Measurements from ENCODE around the gene FRMD1. TPM values are rescaled to one million over a fixed set of nuclear protein-coding genes. Genes with fewer than 3 reads are reported as not detected.

Gene FRMD1
- total and polyA plus RNA-seq, 2 of the 8 experiments (the other 6 are each of a cell fraction or from before 2014, with no cell fraction given), result 0.36 TPM; not detected in 1

- ChIA-PET CTCF (ENCODE audit: partially characterized antibody) (interaction anchor here (1.1 to 2.1 kb wide), 4 partner anchors 9 to 113 kb away, joined by 3 to 7 read pairs (median 4); no protein-coding TSS in a partner anchor), POLR2A (ENCODE audit: partially characterized antibody) (no interaction called here)
- Histone ChIP-seq H3K23ac (ENCODE audit: insufficient read length) (no peak overlapping the region), H3K9ac (replicated peaks in 1 of 4; ENCODE audit: extremely low read depth in 1 of 4, low read depth in 3 of 4, low read length in 3 of 4) (no peak overlapping the region), H4K8ac (ENCODE audit: extremely low read depth, insufficient read depth, low read length) (no peak overlapping the region), H3K27ac (ENCODE audit: low read depth, low read length) (no peak overlapping the region), H2BK15ac (ENCODE audit: low read length) (no peak overlapping the region), H3K4me3 (ENCODE audit: extremely low read depth in 1 of 4, insufficient read depth in 2 of 4, low read depth in 3 of 4, low read length in 4 of 4) (no peak overlapping the region), H2BK5ac (ENCODE audit: low read depth, low read length) (no peak overlapping the region), H3K27me3 (replicated peaks in 1 of 4; ENCODE audit: control insufficient read depth in 3 of 4, extremely low read depth in 1 of 4, insufficient read depth in 3 of 4, low read length in 3 of 4) (no peaks in the 10 kb centered on the region), H2AFZ (ENCODE audit: low read length) (no peak overlapping the region), H3K36me3 (ENCODE audit: control insufficient read depth in 2 of 4, insufficient read depth in 4 of 4, low read length in 3 of 4) (no peaks in the 10 kb centered on the region), H3K14ac (ENCODE audit: insufficient read length) (no peak overlapping the region), H4K5ac (ENCODE audit: insufficient read length, low read depth, low read length) (no peak overlapping the region), H4K20me1 (replicated peaks in 1 of 2; ENCODE audit: control insufficient read depth in 1 of 2, insufficient read depth in 2 of 2, low read length in 2 of 2) (no peaks in the 10 kb centered on the region), H3K23me2 (ENCODE audit: low read depth, low read length) (peaks cover 2% of the 10 kb centered on the region), H2AK5ac (ENCODE audit: low read depth, low read length) (no peak overlapping the region), H3K9me3 (ENCODE audit: insufficient read depth in 2 of 2, low read depth in 1 of 2, low read length in 1 of 2) (no peaks in the 10 kb centered on the region), H2BK12ac (ENCODE audit: low read depth, low read length) (no peak overlapping the region), H3K4me2 (ENCODE audit: insufficient read depth in 1 of 2, low read depth in 2 of 2, low read length in 2 of 2) (no peak overlapping the region), H3K79me1 (ENCODE audit: low read depth, low read length) (no peaks in the 10 kb centered on the region), H3K79me2 (ENCODE audit: control insufficient read depth in 1 of 2, insufficient read depth in 2 of 2, low read length in 2 of 2) (no peaks in the 10 kb centered on the region), H2BK20ac (ENCODE audit: low read length) (no peak overlapping the region), H2BK120ac (replicated peaks; ENCODE audit: low read depth, low read length) (no peak overlapping the region), H3K4ac (replicated peaks; ENCODE audit: insufficient read length, low read depth, low read length) (no peak overlapping the region), H4K91ac (replicated peaks; ENCODE audit: insufficient read length, low read length) (no peak overlapping the region), H3K18ac (ENCODE audit: extremely low read depth, low read length) (no peak overlapping the region), H3K4me1 (replicated peaks in 1 of 4; ENCODE audit: control insufficient read depth in 3 of 4, insufficient read depth in 4 of 4, low read length in 3 of 4) (peaks cover 0 to 7% (median 3%) of the 10 kb centered on the region in 4 experiments; a peak in 4 of 7 replicates), H3K56ac (replicated peaks; ENCODE audit: insufficient read length, low read depth, low read length) (no peak overlapping the region)
- DNase-seq (ENCODE audit: low read depth in 1 of 2, low spot score in 2 of 2) (no peak), FAIRE-seq (no peak)
- WGBS, 2 experiments (ENCODE audit: extremely low coverage in 1 of 2, insufficient coverage in 1 of 2, insufficient read length in 1 of 2, insufficient replicate concordance in 2 of 2, low coverage in 1 of 2, low lambda C conversion rate in 2 of 2, missing lambda C conversion rate in 1 of 2), result 93% methylated on average over 8 of the region's 8 CpGs; no CpG with 5 or more reads in 1 of the 2 experiments
- TF ChIP-seq SIN3A (conservative IDR thresholded peaks at IDR 0.05 in 1 of 2, IDR thresholded peaks at IDR 0.05 in 1 of 2; ENCODE audit: low read depth in 1 of 2, low read length in 2 of 2) (no peak), BCL11A (IDR thresholded peaks at IDR 0.05; ENCODE audit: low read depth in 2 of 2, low read length in 2 of 2) (no peak), SRF (IDR thresholded peaks at IDR 0.05; ENCODE audit: low read depth, low read length) (no peak), CBX8 (IDR thresholded peaks at IDR 0.05; ENCODE audit: borderline replicate concordance, low read depth, low read length) (no peak), SAP30 (IDR thresholded peaks at IDR 0.05; ENCODE audit: insufficient read depth, insufficient replicate concordance, low read length) (no peak), POLR2AphosphoS5 (IDR thresholded peaks at IDR 0.05; ENCODE audit: low read depth, low read length) (no peak), ATF2 (IDR thresholded peaks at IDR 0.05; ENCODE audit: low read length) (no peak), SP4 (IDR thresholded peaks at IDR 0.05; ENCODE audit: low read length) (no peak), RFX5 (IDR thresholded peaks at IDR 0.05; ENCODE audit: borderline replicate concordance, low read depth, low read length) (no peak), SP1 (IDR thresholded peaks at IDR 0.05; ENCODE audit: low read depth, low read length) (no peak), E2F6 (IDR thresholded peaks at IDR 0.05) (no peak), NRF1 (IDR thresholded peaks at IDR 0.05; ENCODE audit: low read depth, low read length) (no peak)
Measured at GRCh38 chr6:168020242-168020641, 58.8 kb downstream of the FRMD1 start.
